Right renal pelvis (tissue), 4 donors: ENCODE results near the gene RTL10. TPM values are rescaled to one million over a fixed set of nuclear protein-coding genes. Genes with fewer than 3 reads are reported as not detected.

Experiments
- DNase-seq, 4 donors: peaks; one replicate each; pipeline ENCODE4 v3.0.0-alpha.2; 2013; ENCODE audit warnings: low read depth in 4 of 4, low spot score in 3 of 4, missing footprints in 1 of 4
- polyA plus RNA-seq, 4 donors: library from polyadenylated mRNA; unstranded; fragments of 120-200 nt; gene quantifications; one replicate each; pipeline ENCODE4 v1.2.1, GENCODE V29; 2013; ENCODE audit not compliant: insufficient read length in 4 of 4

The RTL10 gene
- polyA plus RNA-seq, 4 donors = 19.4 to 23.8 (median 22.4) TPM

GRCh38 chr22:19826619-19826950 is 28.1 kb downstream of the RTL10 start:
- no peak for DNase-seq

- no peak for DNase-seq
These were observed 28.6 kb downstream of the RTL10 start for GRCh38 chr22:19825904-19826618.

DNA sequence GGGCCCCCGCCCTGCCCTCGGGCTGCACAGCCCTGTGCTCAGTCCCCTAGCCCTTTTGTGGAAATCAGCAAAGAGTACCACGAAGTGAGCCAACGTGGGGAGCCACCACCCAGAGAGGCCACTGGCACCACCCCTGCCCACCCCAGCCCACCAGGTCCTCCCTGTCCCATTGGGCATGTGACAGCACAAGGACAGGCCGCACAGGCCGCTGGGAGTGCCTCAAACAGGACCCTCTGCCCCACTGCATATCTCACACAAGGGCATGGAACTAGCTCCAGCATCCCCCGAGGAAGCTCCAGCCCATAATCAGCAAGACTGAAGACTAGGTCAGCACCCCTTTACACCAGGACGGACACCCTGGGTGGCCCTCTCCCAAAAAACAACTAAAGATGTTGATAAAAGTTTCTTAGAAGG is 29.7 kb downstream of the RTL10 start:
- no peak for DNase-seq

DNA sequence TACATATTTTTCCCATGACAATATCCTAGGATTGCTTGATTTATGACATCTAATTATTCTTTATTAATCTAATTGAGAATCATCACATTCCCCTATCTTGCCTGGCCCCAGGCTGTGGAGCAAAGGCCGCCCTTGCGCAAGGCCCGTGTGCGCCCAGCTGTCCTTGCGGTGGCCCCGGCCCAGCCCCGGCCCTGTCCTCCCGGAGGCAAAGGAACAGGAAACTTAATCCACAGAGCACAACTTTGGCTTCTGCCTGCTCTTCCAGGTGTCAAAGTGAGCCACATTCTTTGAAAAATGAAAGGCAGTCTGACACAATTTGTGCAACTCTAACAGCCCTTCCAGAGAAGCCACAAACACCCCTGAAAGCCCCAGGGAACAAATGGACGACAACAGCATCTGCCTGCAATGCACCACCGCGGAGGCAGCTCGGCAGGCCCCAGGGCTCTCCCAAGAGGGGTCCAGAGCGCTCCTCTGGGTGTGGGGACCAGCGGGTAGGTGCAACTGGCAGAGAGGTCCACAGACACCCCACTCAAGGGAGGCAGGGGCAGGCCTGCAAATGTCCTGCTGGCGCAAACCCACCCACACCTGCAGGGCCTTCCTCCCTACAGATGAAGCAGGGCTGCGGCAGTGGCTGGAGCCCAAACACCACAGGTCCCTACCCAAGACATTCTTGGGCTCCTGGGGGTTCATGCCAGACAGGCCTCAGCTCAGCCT is 30.3 kb downstream of the RTL10 start:
- DNase-seq = no peak

- DNase-seq = no peak
These were observed 30.8 kb downstream of the RTL10 start for GRCh38 chr22:19823902-19824211.

- no peak for DNase-seq
These were observed 31.3 kb downstream of the RTL10 start for GRCh38 chr22:19823191-19823901.

DNA sequence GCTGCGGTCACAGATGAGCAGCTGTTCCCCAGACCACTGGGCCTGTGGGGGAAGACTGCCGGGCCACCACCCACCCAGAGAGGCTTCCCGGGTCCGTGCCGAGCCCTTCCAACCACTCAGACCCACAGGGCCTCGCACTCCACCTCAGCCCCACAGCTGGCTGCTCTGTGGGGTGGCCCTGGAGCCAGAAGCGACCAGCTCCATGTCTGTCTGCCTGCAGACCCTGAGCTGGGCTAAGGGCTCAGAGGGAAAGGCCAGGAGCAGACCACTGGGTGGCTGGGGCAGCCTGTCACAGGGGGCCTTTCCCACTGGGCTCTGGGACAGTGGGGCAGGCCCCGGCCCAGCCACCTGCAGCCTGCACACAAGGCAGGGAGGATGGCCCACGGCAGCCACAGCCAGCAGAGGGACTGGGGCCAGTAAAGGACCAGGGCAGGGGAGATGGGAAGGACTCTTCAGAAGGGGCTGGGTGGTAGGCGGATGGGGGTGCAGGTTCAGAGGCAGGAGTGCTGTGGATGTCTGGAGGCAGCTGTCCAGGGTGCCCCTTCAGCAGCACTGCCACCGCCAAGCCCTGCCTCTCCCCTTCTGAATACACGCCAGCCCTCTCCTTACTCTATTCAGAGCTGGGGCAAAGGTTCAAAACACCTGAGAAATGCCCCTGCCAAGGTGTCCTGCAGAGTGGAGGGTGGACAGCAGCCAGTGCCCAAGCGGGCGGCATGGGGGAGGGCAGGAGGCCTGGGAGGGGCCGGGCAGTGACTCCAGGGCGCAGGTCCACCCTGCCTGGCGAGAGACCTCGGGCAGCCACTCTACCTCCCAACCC is 32.2 kb downstream of the RTL10 start:
- DNase-seq = no peak

DNA sequence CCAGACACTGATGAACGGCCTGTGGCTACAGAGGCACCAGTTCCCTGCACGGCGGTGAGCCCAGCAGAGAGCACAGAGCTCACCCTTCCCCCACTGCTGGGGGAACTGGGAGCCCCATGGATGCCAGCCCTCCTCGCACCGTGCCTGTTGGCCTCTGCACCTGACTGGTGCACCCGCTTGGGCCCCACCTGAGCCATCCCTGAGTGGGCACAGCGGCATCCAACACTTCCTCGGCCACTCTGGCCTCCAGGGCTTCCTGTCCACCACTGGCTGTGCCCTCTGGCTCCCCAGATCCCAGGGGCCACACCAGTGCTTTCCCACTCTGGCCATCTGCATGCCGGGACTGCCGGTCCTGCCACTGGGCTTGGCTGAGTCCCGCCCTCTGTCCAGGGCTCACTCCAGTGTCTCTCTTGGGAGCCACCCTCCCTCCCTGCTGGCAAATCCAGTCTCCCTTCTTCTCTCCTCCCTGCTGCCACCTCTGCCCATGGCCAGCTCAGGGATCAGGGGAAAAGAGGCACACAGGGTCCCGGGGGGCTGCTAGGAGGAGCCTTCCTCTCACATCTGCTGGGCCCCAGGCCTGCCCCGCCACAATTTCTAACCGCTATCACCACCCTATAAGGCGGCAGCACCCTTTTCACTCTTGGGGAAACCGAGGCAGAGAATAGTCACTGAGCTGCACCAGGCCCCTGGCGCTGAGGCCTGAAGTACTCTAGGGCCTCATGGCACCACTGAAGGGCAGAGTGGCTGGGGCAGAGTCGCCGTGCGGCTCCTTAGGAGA is 33.0 kb downstream of the RTL10 start:
- DNase-seq = no peak

DNA sequence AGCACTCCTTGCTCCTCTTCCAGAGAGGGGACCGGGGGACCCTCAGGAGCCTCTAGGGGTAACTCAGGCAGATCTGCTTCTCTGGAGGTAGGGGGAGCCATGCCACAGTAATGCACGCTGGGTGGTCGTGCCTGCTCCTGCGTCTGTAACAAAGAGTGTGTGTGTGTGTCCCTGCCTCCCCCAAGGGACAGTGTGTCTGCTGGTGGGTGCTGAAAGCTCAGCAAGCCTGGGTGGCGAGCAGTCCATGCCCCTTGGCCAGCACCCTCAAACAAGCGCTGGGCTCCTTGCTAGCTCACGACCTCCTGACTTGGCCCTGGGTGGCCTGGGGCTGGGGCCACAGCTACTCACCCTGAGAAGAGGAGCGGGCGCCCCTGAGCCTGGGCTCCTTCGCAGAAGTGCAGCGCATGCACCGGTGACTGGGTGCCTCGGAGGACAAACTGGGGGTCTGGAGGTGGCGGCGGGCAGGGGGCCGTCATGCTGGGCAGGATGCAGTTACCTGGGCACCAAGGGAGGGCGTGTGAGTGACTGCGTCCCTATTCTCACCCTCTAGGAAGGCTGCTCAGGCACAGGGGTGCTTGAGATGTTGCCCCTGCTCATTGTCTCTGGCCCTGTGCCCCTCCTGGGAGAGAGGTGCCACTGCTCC is 33.7 kb downstream of the RTL10 start:
- no peak for DNase-seq

GRCh38 chr22:19819911-19820879 is 34.5 kb downstream of the RTL10 start:
- DNase-seq = no peak

DNA sequence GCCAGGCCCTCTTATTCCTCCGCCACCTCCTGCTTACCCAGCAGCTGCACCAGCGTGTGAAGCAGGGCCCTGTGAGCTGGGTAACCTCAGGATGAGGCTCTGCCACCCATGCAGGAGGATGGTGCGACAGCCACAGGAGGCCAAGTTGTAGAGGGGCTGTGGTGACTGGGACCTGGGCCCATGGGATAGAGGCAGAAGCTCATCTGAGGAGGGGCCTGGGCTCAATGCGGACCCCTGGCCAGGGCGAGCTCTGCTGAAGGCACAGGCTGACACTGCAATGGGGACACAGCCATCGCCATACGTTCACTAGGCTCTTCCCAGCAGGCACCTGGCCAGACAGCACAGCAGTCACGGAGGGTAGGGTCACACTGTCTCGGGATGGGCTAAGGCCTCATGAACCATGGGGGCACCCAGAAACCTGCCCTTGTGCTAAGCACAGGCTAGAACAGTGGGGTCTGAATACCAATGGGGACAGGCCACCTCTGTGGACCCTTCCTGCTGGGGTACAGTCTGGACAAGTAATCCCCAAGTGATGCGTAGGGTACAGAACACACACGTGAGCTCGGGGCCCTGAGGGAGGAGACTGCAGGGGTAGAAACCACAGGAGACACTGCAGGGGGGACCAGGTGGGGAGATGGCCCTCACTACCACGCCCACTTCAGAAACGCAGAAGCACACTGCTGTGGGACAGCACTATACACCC is 35.3 kb downstream of the RTL10 start:
- DNase-seq = no peak

DNA sequence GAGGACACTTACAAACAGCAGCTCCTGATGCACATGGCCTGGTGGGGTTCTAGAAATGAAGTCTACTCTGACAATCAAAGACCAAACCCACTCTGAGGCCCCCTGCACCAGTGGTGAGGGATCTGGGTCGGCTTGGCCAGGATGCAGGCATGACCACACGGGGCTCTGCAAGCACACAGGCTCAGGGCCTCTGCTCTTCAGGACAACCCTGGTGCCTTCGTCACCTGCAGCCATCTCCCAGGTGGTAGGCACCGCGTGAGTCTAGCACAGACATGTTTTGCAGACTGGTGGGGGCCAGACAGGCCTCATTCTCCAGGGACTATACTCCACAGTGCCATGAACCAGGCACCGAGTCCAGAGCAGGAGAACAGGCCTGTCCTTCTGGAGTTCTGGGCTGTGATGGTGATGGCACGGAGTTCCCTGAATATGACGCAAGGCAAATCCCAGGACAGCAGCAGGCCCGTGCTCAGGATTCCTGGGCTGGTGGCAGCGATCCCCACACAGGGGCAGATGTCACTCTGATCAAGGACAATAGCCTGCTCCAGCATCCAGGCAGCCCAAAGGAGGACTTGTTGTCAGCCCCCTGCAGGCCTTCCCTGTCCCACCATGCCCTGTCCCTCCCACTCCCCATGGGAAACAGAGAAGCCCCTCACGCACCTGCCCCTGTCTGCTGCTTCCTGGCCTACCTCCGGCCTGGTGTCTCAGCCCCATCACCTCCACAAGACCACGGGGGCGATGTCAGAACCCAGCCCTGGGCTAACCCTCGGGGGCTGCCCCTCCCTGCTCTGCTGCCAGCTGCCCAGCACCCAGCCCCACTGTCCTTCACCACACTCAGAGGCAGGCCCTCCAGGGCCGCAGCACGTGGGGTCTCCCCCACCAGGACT is 36.1 kb downstream of the RTL10 start:
- DNase-seq = no peak

- DNase-seq = no peak
These were observed 38.1 kb downstream of the RTL10 start for GRCh38 chr22:19816372-19817119.

- DNase-seq = no peak
These were observed 38.8 kb downstream of the RTL10 start for GRCh38 chr22:19815823-19816290.

DNA sequence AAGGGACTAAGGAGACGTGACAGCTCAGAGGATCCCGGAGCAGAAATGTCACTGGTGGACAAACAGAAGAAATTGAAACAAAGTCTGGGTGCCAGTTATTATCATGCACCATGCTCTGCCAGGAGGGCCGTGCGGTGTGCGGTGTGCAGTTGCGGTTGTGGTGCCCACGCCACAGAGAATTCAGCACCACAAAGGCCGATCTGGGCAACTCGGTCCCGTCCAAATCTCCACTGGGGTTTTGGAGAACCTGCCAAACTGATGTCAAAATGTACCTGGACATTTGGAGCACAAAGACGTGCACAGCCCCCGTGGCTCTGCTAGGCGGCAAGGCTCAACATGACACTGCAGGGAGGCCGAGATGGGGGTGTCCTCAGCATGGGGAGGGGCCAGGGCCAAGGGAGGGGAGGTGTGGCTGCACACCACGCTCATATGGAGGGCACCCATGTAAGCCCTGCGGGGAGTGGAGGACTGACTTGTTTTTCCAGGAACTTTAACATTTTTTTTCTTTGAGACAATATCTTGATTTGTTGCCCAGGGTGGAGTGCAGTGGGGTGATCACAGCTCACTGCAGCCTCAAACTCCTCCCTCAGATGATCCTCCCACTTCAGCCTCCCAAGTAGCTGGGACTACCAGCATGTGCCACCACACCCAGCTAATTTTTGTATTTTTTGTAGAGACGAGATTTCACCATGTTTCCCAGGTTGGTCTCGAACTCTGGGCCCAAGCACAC is 39.4 kb downstream of the RTL10 start:
- no peak for DNase-seq

GRCh38 chr22:19814428-19814827 is 40.2 kb downstream of the RTL10 start:
- DNase-seq = no peak
